Measurements from ENCODE around the gene TPSAB1. TPM values are rescaled to one million over a fixed set of nuclear protein-coding genes. Genes with fewer than 3 reads are reported as not detected.

The TPSAB1 gene
- total and polyA plus RNA-seq, 2 donors from 2014 or later = 1.6 to 156 TPM

DNA sequence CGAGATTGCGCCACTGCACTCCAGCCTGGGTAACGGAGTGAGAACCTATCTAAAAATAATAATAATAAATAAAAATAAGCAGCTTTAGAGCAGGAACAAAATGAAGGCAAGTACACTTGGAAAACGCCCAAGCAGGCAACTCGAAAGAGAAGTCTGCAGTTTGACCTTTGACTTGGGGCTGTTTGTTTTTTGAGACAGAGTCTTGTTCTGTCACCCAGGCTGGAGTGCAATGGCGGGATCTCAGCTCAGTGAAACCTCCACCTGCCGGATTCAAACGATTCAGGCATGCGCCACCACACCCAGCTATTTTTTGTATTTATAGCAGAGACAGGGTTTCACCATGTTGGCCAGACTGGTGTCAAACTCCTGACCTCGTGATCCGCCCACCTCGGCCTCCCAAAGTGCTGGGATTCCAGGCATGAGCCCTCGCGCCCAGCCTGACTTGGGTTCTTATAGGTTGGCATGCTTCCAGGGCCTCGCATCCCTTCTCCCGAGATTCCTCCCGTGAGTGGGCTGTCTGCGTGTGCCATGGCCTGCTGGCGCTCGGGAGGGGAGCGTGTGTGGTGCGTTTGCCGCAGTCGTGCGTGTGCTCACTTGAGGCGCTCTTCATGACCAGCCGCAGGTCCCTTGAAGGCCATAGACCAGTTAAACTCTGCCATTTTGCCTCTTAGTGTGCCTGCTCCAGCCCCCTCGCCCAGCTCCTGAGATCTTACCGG, 50.5 kb downstream of the TPSAB1 start:
- intact Hi-C loops (cut with DNase I) = no loop called here
- peaks cover 0 to 4% (median 0%) of the 10 kb centered on the region in 3 donors for H3K4me1 ChIP-seq (ENCODE audit: control insufficient read depth in 2 of 3, insufficient read depth in 2 of 3, low read depth in 1 of 3, low read length in 3 of 3)
- no peak overlapping the region for H3K4me3 ChIP-seq (ENCODE audit: low read length in 3 of 3)
- no peaks in the 10 kb centered on the region for H3K36me3 ChIP-seq (ENCODE audit: control insufficient read depth in 2 of 3, insufficient read depth in 3 of 3, low read length in 3 of 3)
- H3K27ac ChIP-seq (ENCODE audit: low read depth in 2 of 2, low read length in 2 of 2) = no peak overlapping the region
- TF ChIP-seq, protein P1, sequence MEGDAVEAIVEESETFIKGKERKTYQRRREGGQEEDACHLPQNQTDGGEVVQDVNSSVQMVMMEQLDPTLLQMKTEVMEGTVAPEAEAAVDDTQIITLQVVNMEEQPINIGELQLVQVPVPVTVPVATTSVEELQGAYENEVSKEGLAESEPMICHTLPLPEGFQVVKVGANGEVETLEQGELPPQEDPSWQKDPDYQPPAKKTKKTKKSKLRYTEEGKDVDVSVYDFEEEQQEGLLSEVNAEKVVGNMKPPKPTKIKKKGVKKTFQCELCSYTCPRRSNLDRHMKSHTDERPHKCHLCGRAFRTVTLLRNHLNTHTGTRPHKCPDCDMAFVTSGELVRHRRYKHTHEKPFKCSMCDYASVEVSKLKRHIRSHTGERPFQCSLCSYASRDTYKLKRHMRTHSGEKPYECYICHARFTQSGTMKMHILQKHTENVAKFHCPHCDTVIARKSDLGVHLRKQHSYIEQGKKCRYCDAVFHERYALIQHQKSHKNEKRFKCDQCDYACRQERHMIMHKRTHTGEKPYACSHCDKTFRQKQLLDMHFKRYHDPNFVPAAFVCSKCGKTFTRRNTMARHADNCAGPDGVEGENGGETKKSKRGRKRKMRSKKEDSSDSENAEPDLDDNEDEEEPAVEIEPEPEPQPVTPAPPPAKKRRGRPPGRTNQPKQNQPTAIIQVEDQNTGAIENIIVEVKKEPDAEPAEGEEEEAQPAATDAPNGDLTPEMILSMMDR (IDR thresholded peaks at IDR 0.05; ENCODE audit: borderline replicate concordance, extremely low read depth, insufficient read depth) = no peak
- FAIRE-seq (no peak), DNase-seq (peak in 1 of 5 donors; percentile 59)
- H3K9me3 ChIP-seq (ENCODE audit: control insufficient read depth in 2 of 3, insufficient read depth in 1 of 3, low read length in 3 of 3) = no peaks in the 10 kb centered on the region
- H3K9ac ChIP-seq (ENCODE audit: low read length in 3 of 3) = no peak overlapping the region
- H3K27me3 ChIP-seq (ENCODE audit: control insufficient read depth, insufficient read depth, low read length) = peaks cover 13% of the 10 kb centered on the region

DNA sequence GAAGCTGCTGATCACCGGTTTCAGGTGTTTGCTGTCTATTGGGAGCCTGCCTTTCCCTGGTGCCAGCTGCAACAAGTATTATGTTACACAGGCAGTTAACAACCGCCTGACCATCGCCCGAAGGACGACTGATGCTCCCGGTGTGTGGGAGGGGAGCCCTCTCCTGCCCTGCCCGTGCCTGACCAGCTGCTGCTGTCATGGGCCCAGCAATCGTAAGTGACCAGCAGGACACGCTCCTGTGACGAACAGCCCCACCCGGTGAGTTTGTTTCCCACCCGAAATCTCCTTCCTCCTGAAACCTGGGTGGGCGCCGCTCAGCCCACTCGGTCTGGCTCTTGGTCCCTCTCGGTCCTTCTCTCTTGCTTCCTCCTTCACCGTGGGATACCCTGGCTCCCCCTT, 51.1 kb downstream of the TPSAB1 start:
- no peaks in the 10 kb centered on the region for H3K9me3 ChIP-seq (ENCODE audit: control insufficient read depth in 2 of 3, insufficient read depth in 1 of 3, low read length in 3 of 3)
- H3K36me3 ChIP-seq (ENCODE audit: control insufficient read depth in 2 of 3, insufficient read depth in 3 of 3, low read length in 3 of 3) = no peaks in the 10 kb centered on the region
- H3K27me3 ChIP-seq (ENCODE audit: control insufficient read depth, insufficient read depth, low read length) = peaks cover 13% of the 10 kb centered on the region
- intact Hi-C loops (cut with DNase I) = no loop called here
- H3K9ac ChIP-seq (ENCODE audit: low read length in 3 of 3) = no peak overlapping the region
- H3K4me1 ChIP-seq (ENCODE audit: control insufficient read depth in 2 of 3, insufficient read depth in 2 of 3, low read depth in 1 of 3, low read length in 3 of 3) = peaks cover 0 to 4% (median 0%) of the 10 kb centered on the region in 3 donors
- no peak for FAIRE-seq
- H3K4me3 ChIP-seq (ENCODE audit: low read length in 3 of 3) = no peak overlapping the region
- peak in 4 of 5 donors; percentile 88 to 91 (median 90) for DNase-seq
- no peak overlapping the region for H3K27ac ChIP-seq (ENCODE audit: low read depth in 2 of 2, low read length in 2 of 2)
- TF ChIP-seq, protein P1 (IDR thresholded peaks at IDR 0.05; ENCODE audit: borderline replicate concordance, extremely low read depth, insufficient read depth) = no peak

Other genes with a start within 250 kb of the TPSAB1 start
- gene SSTR5, start 168.0 kb upstream of the TPSAB1 start, total RNA-seq = 6.7 TPM
- gene SSTR5, start 168.0 kb upstream of the TPSAB1 start, polyA plus RNA-seq (ENCODE audit: insufficient read depth, low read depth, low replicate concordance) = not detected
- gene C1QTNF8, start 144.5 kb upstream of the TPSAB1 start, total RNA-seq = not detected
- gene C1QTNF8, start 144.5 kb upstream of the TPSAB1 start, polyA plus RNA-seq (ENCODE audit: insufficient read depth, low read depth, low replicate concordance) = not detected
- 20.6 TPM for gene CACNA1H, start 87.6 kb upstream of the TPSAB1 start, total RNA-seq
- 6.4 TPM for gene CACNA1H, start 87.6 kb upstream of the TPSAB1 start, polyA plus RNA-seq (ENCODE audit: insufficient read depth, low read depth, low replicate concordance)
- gene TPSG1, start 15.4 kb upstream of the TPSAB1 start, total RNA-seq = 3.4 TPM
- gene TPSG1, start 15.4 kb upstream of the TPSAB1 start, polyA plus RNA-seq (ENCODE audit: insufficient read depth, low read depth, low replicate concordance) = 0.86 TPM
- gene TPSB2, start 10.5 kb upstream of the TPSAB1 start, total RNA-seq = 141 TPM
- not detected for gene TPSB2, start 10.5 kb upstream of the TPSAB1 start, polyA plus RNA-seq (ENCODE audit: insufficient read depth, low read depth, low replicate concordance)
- gene TPSD1, start 15.4 kb downstream of the TPSAB1 start, total RNA-seq = 7.9 TPM
- gene TPSD1, start 15.4 kb downstream of the TPSAB1 start, polyA plus RNA-seq (ENCODE audit: insufficient read depth, low read depth, low replicate concordance) = not detected
- gene UBE2I, start 68.9 kb downstream of the TPSAB1 start, total RNA-seq = 97.1 TPM
- 62.2 TPM for gene UBE2I, start 68.9 kb downstream of the TPSAB1 start, polyA plus RNA-seq (ENCODE audit: insufficient read depth, low read depth, low replicate concordance)
- gene BAIAP3, start 92.9 kb downstream of the TPSAB1 start, total RNA-seq = 8.0 TPM
- 8.2 TPM for gene BAIAP3, start 92.9 kb downstream of the TPSAB1 start, polyA plus RNA-seq (ENCODE audit: insufficient read depth, low read depth, low replicate concordance)
- 44.8 TPM for gene TSR3, start 111.2 kb downstream of the TPSAB1 start, total RNA-seq
- 95.4 TPM for gene TSR3, start 111.2 kb downstream of the TPSAB1 start, polyA plus RNA-seq (ENCODE audit: insufficient read depth, low read depth, low replicate concordance)
- 88.7 TPM for gene GNPTG, start 111.2 kb downstream of the TPSAB1 start, total RNA-seq
- gene GNPTG, start 111.2 kb downstream of the TPSAB1 start, polyA plus RNA-seq (ENCODE audit: insufficient read depth, low read depth, low replicate concordance) = 138 TPM
- 26.0 TPM for gene UNKL, start 174.0 kb downstream of the TPSAB1 start, total RNA-seq
- 5.5 TPM for gene UNKL, start 174.0 kb downstream of the TPSAB1 start, polyA plus RNA-seq (ENCODE audit: insufficient read depth, low read depth, low replicate concordance)
- 13.8 TPM for gene UQCC4, start 180.0 kb downstream of the TPSAB1 start, total RNA-seq
- gene UQCC4, start 180.0 kb downstream of the TPSAB1 start, polyA plus RNA-seq (ENCODE audit: insufficient read depth, low read depth, low replicate concordance) = 27.1 TPM
- gene PERCC1, start 190.4 kb downstream of the TPSAB1 start, total RNA-seq = not detected
- not detected for gene PERCC1, start 190.4 kb downstream of the TPSAB1 start, polyA plus RNA-seq (ENCODE audit: insufficient read depth, low read depth, low replicate concordance)
- 2.8 TPM for gene CCDC154, start 203.9 kb downstream of the TPSAB1 start, total RNA-seq
- 1.8 TPM for gene CCDC154, start 203.9 kb downstream of the TPSAB1 start, polyA plus RNA-seq (ENCODE audit: insufficient read depth, low read depth, low replicate concordance)
- 92.5 TPM for gene CLCN7, start 234.3 kb downstream of the TPSAB1 start, total RNA-seq
- 38.9 TPM for gene CLCN7, start 234.3 kb downstream of the TPSAB1 start, polyA plus RNA-seq (ENCODE audit: insufficient read depth, low read depth, low replicate concordance)
- gene PTX4, start 248.2 kb downstream of the TPSAB1 start, total RNA-seq = not detected
- gene PTX4, start 248.2 kb downstream of the TPSAB1 start, polyA plus RNA-seq (ENCODE audit: insufficient read depth, low read depth, low replicate concordance) = not detected

All from kidney (tissue), 14 donors.